Gastrocnemius medialis (tissue), 4 donors: Measurements from ENCODE around the gene KTI12. TPM values are rescaled to one million over a fixed set of nuclear protein-coding genes. Genes with fewer than 3 reads are reported as not detected.
"Not testable (repeated sequence)": the region's sequence is repeated elsewhere in the genome, so short reads cannot be mapped to it uniquely, and the experiment has no call there.

ENCODE experiments used
- ATAC-seq, 2 donors: fragments of 150-250 bp; one replicate each; pipeline ENCODE4 v1.9.1; 2016
- DNase-seq, 2 donors: peaks; one replicate each; pipeline ENCODE4 v3.0.0-alpha.2; 2019
- H3K27ac ChIP-seq, 4 donors: fragments of 200-600 bp; sonication (generic); 1 replicate in 1 of 4; 2 replicates in 3 of 4; pipeline ENCODE4 v1.5.1; 2016 to 2018; ENCODE audit warnings: mild to moderate bottlenecking in 2 of 4, moderate library complexity in 1 of 4
- H3K27me3 ChIP-seq, 3 donors: fragments of 200-600 bp; sonication (generic) in 2 of 3; 1 replicate in 1 of 3; 2 replicates in 2 of 3; pipeline versions ENCODE4 v1.5.1 to v1.6.0; 2016 to 2019; ENCODE audit warnings: mild to moderate bottlenecking in 1 of 3, moderate library complexity in 1 of 3
- H3K36me3 ChIP-seq, 2 donors: fragments of 200-600 bp; sonication (generic) in 1 of 2; one replicate each; pipeline ENCODE4 v1.5.1; 2017 to 2018
- H3K4me1 ChIP-seq, 2 donors: fragments of 200-600 bp; sonication (generic) in 1 of 2; one replicate each; pipeline ENCODE4 v1.5.1; 2016 to 2017; ENCODE audit warnings: mild to moderate bottlenecking in 2 of 2
- H3K4me3 ChIP-seq, 4 donors: fragments of 200-600 bp; sonication (generic) in 3 of 4; 1 replicate in 1 of 4; 2 replicates in 3 of 4; pipeline ENCODE4 v1.5.1; 2016 to 2019; ENCODE audit warnings: mild to moderate bottlenecking in 2 of 4
- H3K9me3 ChIP-seq, 3 donors: fragments of 200-600 bp; sonication (generic) in 2 of 3; 1 replicate in 1 of 3; 2 replicates in 2 of 3; pipeline ENCODE4 v1.5.1; 2016 to 2019
- POLR2A ChIP-seq, 2 donors: fragments of 450-650 bp; IDR thresholded peaks; one replicate each; pipeline ENCODE4 v1.6.1; 2017; ENCODE audit warnings: antibody characterized with exemption in 2 of 2, mild to moderate bottlenecking in 2 of 2, moderate library complexity in 2 of 2
- in situ Hi-C, 4 donors: fragments of 200-750 bp; cut with MboI; loops; one replicate each; pipeline versions ENCODE4 v1.15.0 to v1.8.0; 2017; ENCODE audit warnings: low sequenced_read_pairs in 4 of 4
- intact Hi-C: fragments of 100-400 bp; cut with DNase I; formaldehyde crosslinking; loops from one replicate; pipeline ENCODE4 v1.15.1; 2023; ENCODE audit warnings: low total_unique reads
- total RNA-seq, 4 donors: library from RNA; depleted of rRNA; stranded (reverse); fragments of >200 nt; gene quantifications; one replicate each; pipeline versions ENCODE4 v1.1.0 to v1.2.3, GENCODE V29; 2016
- TF ChIP-seq, protein P1 (sequence below), 5 experiments: fragments of 450-650 bp in 3 of 5; fragments of 200-600 bp in 2 of 5; sonication (generic) in 2 of 5; IDR thresholded peaks in 4 of 5; conservative IDR thresholded peaks in 1 of 5; 1 replicate in 4 of 5; 2 replicates in 1 of 5; pipeline ENCODE4 v1.5.1; 2016 to 2019; ENCODE audit warnings: antibody characterized with exemption in 5 of 5, mild to moderate bottlenecking in 3 of 5, moderate library complexity in 3 of 5

KTI12 gene
- total RNA-seq, 4 donors from 2014 or later: 3.4 to 5.9 (median 5.1) TPM

DNA sequence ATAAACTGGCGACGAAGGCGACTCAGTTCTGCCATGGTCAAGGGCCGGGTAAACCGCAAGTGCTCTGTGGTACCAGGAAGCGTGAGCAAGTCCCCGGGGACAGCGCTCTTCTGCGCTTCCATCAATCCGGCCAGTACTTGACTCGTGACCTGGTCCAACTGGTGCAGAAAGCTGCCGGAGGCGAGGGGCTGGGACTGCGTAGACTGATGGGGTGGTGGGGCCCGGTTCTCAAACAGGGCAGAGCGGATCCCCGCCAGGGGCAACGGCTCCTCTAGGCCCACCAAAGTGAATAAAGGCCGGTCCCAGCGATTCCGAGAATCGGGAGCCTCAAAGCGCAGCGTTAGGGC is 852 bp downstream of the KTI12 start:
- peak; percentile 47 to 53 for ATAC-seq
- TF ChIP-seq, protein P1, sequence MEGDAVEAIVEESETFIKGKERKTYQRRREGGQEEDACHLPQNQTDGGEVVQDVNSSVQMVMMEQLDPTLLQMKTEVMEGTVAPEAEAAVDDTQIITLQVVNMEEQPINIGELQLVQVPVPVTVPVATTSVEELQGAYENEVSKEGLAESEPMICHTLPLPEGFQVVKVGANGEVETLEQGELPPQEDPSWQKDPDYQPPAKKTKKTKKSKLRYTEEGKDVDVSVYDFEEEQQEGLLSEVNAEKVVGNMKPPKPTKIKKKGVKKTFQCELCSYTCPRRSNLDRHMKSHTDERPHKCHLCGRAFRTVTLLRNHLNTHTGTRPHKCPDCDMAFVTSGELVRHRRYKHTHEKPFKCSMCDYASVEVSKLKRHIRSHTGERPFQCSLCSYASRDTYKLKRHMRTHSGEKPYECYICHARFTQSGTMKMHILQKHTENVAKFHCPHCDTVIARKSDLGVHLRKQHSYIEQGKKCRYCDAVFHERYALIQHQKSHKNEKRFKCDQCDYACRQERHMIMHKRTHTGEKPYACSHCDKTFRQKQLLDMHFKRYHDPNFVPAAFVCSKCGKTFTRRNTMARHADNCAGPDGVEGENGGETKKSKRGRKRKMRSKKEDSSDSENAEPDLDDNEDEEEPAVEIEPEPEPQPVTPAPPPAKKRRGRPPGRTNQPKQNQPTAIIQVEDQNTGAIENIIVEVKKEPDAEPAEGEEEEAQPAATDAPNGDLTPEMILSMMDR (IDR thresholded peaks at IDR 0.05 in 4 of 5, conservative IDR thresholded peaks at IDR 0.05 in 1 of 5): no peak
- TF ChIP-seq POLR2A (IDR thresholded peaks at IDR 0.05): peak in 1 of 2 donors; percentile 10

DNA sequence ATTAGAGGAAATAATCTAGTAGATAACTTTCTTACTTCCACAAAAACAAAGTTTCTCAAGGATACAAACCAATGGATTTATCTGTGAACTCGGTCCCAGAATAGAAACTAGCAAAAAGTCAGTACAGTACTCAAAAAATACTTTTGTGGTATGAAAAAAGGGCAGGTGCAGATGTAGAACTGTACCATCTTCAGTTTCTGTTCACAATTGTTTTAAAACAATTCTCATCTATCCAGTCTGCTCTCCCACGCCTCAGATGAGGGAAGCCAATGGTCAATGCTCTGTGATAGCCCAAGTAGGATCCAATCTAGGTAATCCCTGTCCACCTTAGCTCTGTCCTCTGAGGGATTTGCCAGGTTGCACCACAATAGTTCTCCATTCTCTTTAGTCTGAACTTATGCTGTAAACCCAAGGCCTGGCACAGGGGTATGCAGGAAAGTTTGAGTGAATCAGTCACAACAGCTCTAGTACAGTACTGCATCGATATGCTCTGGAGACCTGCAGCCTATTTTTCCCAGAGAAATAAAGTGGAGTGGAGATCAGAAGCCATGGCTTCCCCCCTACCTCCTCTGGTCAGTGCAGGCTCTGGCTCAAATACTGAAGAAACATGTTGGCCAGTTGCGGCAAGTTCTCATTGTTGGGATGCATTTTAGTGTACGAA is 1.4 kb downstream of the KTI12 start:
- DNase-seq (no peak), ATAC-seq (no peak)
- intact Hi-C loops (no loop called here), in situ Hi-C loops (no loop called here)
- peak overlapping the region in 3 of 4 donors; percentile 79 to 88 (median 87) for H3K27ac ChIP-seq
- H3K9me3 ChIP-seq: no peaks in the 10 kb centered on the region
- H3K27me3 ChIP-seq: no peaks in the 10 kb centered on the region
- TF ChIP-seq POLR2A (IDR thresholded peaks at IDR 0.05): no peak
- TF ChIP-seq, protein P1 (IDR thresholded peaks at IDR 0.05 in 4 of 5, conservative IDR thresholded peaks at IDR 0.05 in 1 of 5): no peak
- H3K4me3 ChIP-seq: peak overlapping the region; percentile 80 to 95 (median 86)
- no peaks in the 10 kb centered on the region for H3K36me3 ChIP-seq
- H3K4me1 ChIP-seq: peaks cover 15 to 16% of the 10 kb centered on the region in 2 donors

More for the DNA sequence above, 852 bp downstream of the KTI12 start:
- Histone ChIP-seq H3K4me3 (peak overlapping the region; percentile 80 to 95 (median 86)), H3K27me3 (no peaks in the 10 kb centered on the region), H3K4me1 (peaks cover 15 to 16% of the 10 kb centered on the region in 2 donors), H3K9me3 (no peaks in the 10 kb centered on the region), H3K36me3 (no peaks in the 10 kb centered on the region), H3K27ac (peak overlapping the region; percentile 79 to 88 (median 88))
- in situ Hi-C loops (no loop called here), intact Hi-C loops (loop anchor here (1.0 kb wide), 1 partner anchor 23 kb away; the partner anchor contains the start of gene TXNDC12)
- peak in 1 of 2 donors; percentile 18 for DNase-seq

DNA sequence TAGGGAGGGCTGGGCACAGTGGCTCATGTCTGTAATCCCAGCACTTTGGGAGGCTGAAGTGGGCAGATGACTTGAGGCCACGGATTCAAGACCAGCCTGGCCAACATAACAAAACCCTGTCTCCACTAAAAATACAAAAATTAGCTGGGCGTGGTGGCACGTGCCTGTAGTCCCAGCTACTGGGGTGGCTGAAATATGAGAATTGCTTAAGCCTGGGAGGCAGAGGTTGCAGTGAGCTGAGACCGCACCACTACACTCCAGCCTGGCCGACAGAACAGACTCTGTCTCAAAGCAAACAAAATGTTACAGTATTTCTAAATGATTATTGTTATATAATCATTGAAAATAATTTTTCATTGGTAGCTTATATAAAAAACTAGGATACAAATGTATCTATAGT is 4.8 kb downstream of the KTI12 start:
- intact Hi-C loops, DNase-seq, H3K27me3 ChIP-seq, H3K9me3 ChIP-seq, H3K27ac ChIP-seq, ATAC-seq, in situ Hi-C loops, H3K4me3 ChIP-seq: not testable (repeated sequence)
- peaks cover 3 to 12% of the 10 kb centered on the region in 2 donors for H3K36me3 ChIP-seq
- peaks cover 12 to 16% of the 10 kb centered on the region in 2 donors for H3K4me1 ChIP-seq

- H3K9me3 ChIP-seq: no peaks in the 10 kb centered on the region
- TF ChIP-seq POLR2A (IDR thresholded peaks at IDR 0.05): no peak
- TF ChIP-seq, protein P1 (IDR thresholded peaks at IDR 0.05 in 4 of 5, conservative IDR thresholded peaks at IDR 0.05 in 1 of 5): no peak
- H3K27me3 ChIP-seq: no peaks in the 10 kb centered on the region
- H3K4me1 ChIP-seq: peaks cover 12 to 16% of the 10 kb centered on the region in 2 donors
- no peak for DNase-seq
- in situ Hi-C loops: no loop called here
- H3K27ac ChIP-seq: no peak overlapping the region
- ATAC-seq: no peak
- H3K4me3 ChIP-seq: no peak overlapping the region
- peaks cover 5 to 17% of the 10 kb centered on the region in 2 donors for H3K36me3 ChIP-seq
- intact Hi-C loops: no loop called here
Measured at GRCh38 chr1:52028328-52028727, 5.3 kb downstream of the KTI12 start.

GRCh38 chr1:52026278-52026677 is 7.3 kb downstream of the KTI12 start:
- peaks cover 5 to 33% of the 10 kb centered on the region in 2 donors for H3K36me3 ChIP-seq
- intact Hi-C loops: no loop called here
- no peaks in the 10 kb centered on the region for H3K27me3 ChIP-seq
- no peak for ATAC-seq
- no peak for DNase-seq
- no peaks in the 10 kb centered on the region for H3K9me3 ChIP-seq
- in situ Hi-C loops: no loop called here
- no peak overlapping the region for H3K4me3 ChIP-seq
- no peak overlapping the region for H3K27ac ChIP-seq
- TF ChIP-seq, protein P1 (IDR thresholded peaks at IDR 0.05 in 4 of 5, conservative IDR thresholded peaks at IDR 0.05 in 1 of 5): no peak
- no peak for TF ChIP-seq POLR2A (IDR thresholded peaks at IDR 0.05)
- peaks cover 0 to under 1% of the 10 kb centered on the region in 2 donors for H3K4me1 ChIP-seq
